Heart left ventricle (tissue), 16 donors: ENCODE data around the gene STON1. TPM values are rescaled to one million over a fixed set of nuclear protein-coding genes. Genes with fewer than 3 reads are reported as not detected.

Source experiments
- ATAC-seq, 4 donors: fragments of 200-7000 bp; cut with Tn5 transposase; one replicate each; pipeline ENCODE4 v1.9.1; 2020 to 2022; ENCODE audit warnings: moderate library complexity in 4 of 4, mild to moderate bottlenecking in 3 of 4, moderate number of reproducible peaks in 1 of 4
- DNase-seq, 5 donors: peaks; one replicate each; pipeline ENCODE4 v3.0.0-alpha.2; 2020
- H3K27ac ChIP-seq, 12 donors: fragments of 200-600 bp; sonication (generic) in 4 of 12; one replicate each; pipeline versions ENCODE4 v1.5.0 to v1.8.0; 2016 to 2022; ENCODE audit warnings: mild to moderate bottlenecking in 2 of 12
- H3K27me3 ChIP-seq, 9 donors: fragments of 200-600 bp; sonication (generic) in 2 of 9; one replicate each; pipeline versions ENCODE4 v1.5.1 to v1.8.0; 2016 to 2022; ENCODE audit warnings: mild to moderate bottlenecking in 3 of 9
- H3K36me3 ChIP-seq, 9 donors: fragments of 200-600 bp; sonication (generic) in 2 of 9; one replicate each; pipeline versions ENCODE4 v1.5.0 to v1.8.0; 2018 to 2022; ENCODE audit warnings: mild to moderate bottlenecking in 2 of 9
- H3K4me1 ChIP-seq, 12 donors: fragments of 200-600 bp; sonication (generic) in 4 of 12; one replicate each; pipeline versions ENCODE4 v1.5.0 to v1.8.0; 2016 to 2022; ENCODE audit warnings: mild to moderate bottlenecking in 3 of 12
- H3K4me3 ChIP-seq, 12 donors: fragments of 200-600 bp; sonication (generic) in 4 of 12; one replicate each; pipeline versions ENCODE4 v1.5.0 to v1.8.0; 2017 to 2022; ENCODE audit warnings: mild to moderate bottlenecking in 9 of 12, moderate library complexity in 4 of 12
- H3K9me3 ChIP-seq, 12 donors: fragments of 200-600 bp; sonication (generic) in 4 of 12; one replicate each; pipeline versions ENCODE4 v1.5.0 to v1.8.0; 2016 to 2022; ENCODE audit warnings: mild to moderate bottlenecking in 1 of 12
- CTCF ChIP-seq, 12 donors: fragments of 200-600 bp; sonication (generic) in 4 of 12; IDR thresholded peaks; one replicate each; pipeline versions ENCODE4 v1.5.0 to v1.8.0; 2018 to 2022; ENCODE audit warnings: antibody characterized with exemption in 12 of 12, mild to moderate bottlenecking in 5 of 12
- POLR2A ChIP-seq, 2 donors: fragments of 450-650 bp; IDR thresholded peaks; one replicate each; pipeline ENCODE4 v1.6.1; 2017; ENCODE audit warnings: antibody characterized with exemption in 2 of 2, mild to moderate bottlenecking in 2 of 2, moderate library complexity in 2 of 2
- WGBS, 4 donors: extraction: QIAGEN DNeasy Blood & Tissue Kit in 2 of 4; methylation state at CpG; one replicate each; pipeline versions ENCODE4 v1.1.5 to v1.1.7; 2013 to 2018; 5-methylcytosine and 5-hydroxymethylcytosine counted together
- intact Hi-C, 10 donors: fragments of 100-400 bp; cut with DNase I; formaldehyde crosslinking; loops; one replicate each; pipeline versions ENCODE4 v1.11.1 to v1.14.2; 2022
- polyA plus RNA-seq, 2 donors: library from polyadenylated mRNA; stranded (reverse); fragments of 200-250 nt; gene quantifications; one replicate each; pipeline ENCODE4 v1.2.3, GENCODE V29; 2013
- total RNA-seq, 9 donors: library from RNA; depleted of rRNA in 2 of 9; stranded (reverse); fragments of >200 nt in 2 of 9; fragmentation: NEBNext Ultra II Directional in 3 of 9; extraction: Animal tissue kit (Norgen Biotek cat#: 25700) in 3 of 9; gene quantifications; one replicate each; pipeline versions ENCODE4 v1.1.0 to v1.2.4, GENCODE V29; 2016 to 2023
- donor health status: ischemic (EF 13 %, LVEDD 7.1; RV severe dilation, severe dysfunction).
- donor health status: healthy with polysubstance abuse.
- donor health status: DM: no; HTN: yes; CAD: no.
- donor health status: DM: no; HTN: no; CAD: no.
- donor health status: ischemic (EF 25% LVEDD 6.9; RV normal size, moderate dysfunction).
- donor health status: ischemic (EF 25% LVEDD 5.7; RV mildly dilated, moderate dysfunction).
- donor health status: healthy.
- donor health status: DM: yes; HTN: yes; CAD: no.
- donor health status: ischemic (EF 35%, LVEDD 5.7; RV mildly dilated, moderate dysfunction).
- donor health status: nonischemic (EF 11% LVEDD 7.7; RV severe dilation, severe dysfunction).
- donor health status: DM: yes; HTN: yes; CAD: no.
- donor health status: PGD.
- donor health status: ischemic (EF 29% LVEDD 5.4; RV normal size, mild dysfunction).
- donor health status: nonischemic (EF 23%, LVEDD 6.1; RV moderate dilation, normal function).

The STON1 gene
- total and polyA plus RNA-seq, 11 donors, result 2.6 to 8.6 (median 4.4) TPM

- Histone ChIP-seq H3K4me3 (no peak overlapping the region), H3K36me3 (no peaks in the 10 kb centered on the region), H3K27ac (no peak overlapping the region), H3K4me1 (peaks cover 0 to 3% (median 0%) of the 10 kb centered on the region in 12 donors), H3K27me3 (no peaks in the 10 kb centered on the region), H3K9me3 (no peaks in the 10 kb centered on the region)
- intact Hi-C loops, result no loop called here
- 98 to 99% (median 98%) methylated on average over 4 of the region's 4 CpGs for WGBS, 4 donors
- no peak for ATAC-seq
- DNase-seq, result no peak
- TF ChIP-seq CTCF (IDR thresholded peaks at IDR 0.05), result no peak
- TF ChIP-seq POLR2A (IDR thresholded peaks at IDR 0.05), result no peak
Observed at GRCh38 chr2:48562281-48562680, 32.3 kb downstream of the STON1 start.

- peaks cover 0 to 22% (median 4%) of the 10 kb centered on the region in 12 donors for H3K4me1 ChIP-seq
- H3K9me3 ChIP-seq, result no peaks in the 10 kb centered on the region
- TF ChIP-seq CTCF (IDR thresholded peaks at IDR 0.05) (peak in 3 of 12 donors; percentile 19 to 30 (median 24)), POLR2A (IDR thresholded peaks at IDR 0.05) (no peak)
- H3K36me3 ChIP-seq, result no peaks in the 10 kb centered on the region
- H3K27me3 ChIP-seq, result no peaks in the 10 kb centered on the region
- DNase-seq (no peak), ATAC-seq (no peak)
- no peak overlapping the region for H3K4me3 ChIP-seq
- intact Hi-C loops, result no loop called here
- peak overlapping the region in 1 of 12 donors; percentile 14 for H3K27ac ChIP-seq
- WGBS, 4 donors, result 70 to 73% (median 72%) methylated on average over 7 of the region's 7 CpGs
Observed at GRCh38 chr2:48566592-48567310, 36.8 kb downstream of the STON1 start.

- TF ChIP-seq CTCF (IDR thresholded peaks at IDR 0.05) (no peak), POLR2A (IDR thresholded peaks at IDR 0.05) (no peak)
- DNase-seq (no peak), ATAC-seq (no peak)
- Histone ChIP-seq H3K27ac (peak overlapping the region in 1 of 12 donors; percentile 29), H3K36me3 (no peaks in the 10 kb centered on the region), H3K9me3 (no peaks in the 10 kb centered on the region), H3K27me3 (no peaks in the 10 kb centered on the region), H3K4me1 (peaks cover 0 to 22% (median 4%) of the 10 kb centered on the region in 12 donors), H3K4me3 (no peak overlapping the region)
- intact Hi-C loops, result no loop called here
- WGBS, 4 donors, result 75 to 90% (median 80%) methylated on average over 4 of the region's 4 CpGs
Observed at GRCh38 chr2:48567671-48568070, 37.7 kb downstream of the STON1 start.

- no peak overlapping the region for H3K4me3 ChIP-seq
- DNase-seq, result no peak
- H3K27me3 ChIP-seq, result no peaks in the 10 kb centered on the region
- no peaks in the 10 kb centered on the region for H3K9me3 ChIP-seq
- ATAC-seq, result peak in 2 of 4 donors; percentile 36 to 53
- H3K36me3 ChIP-seq, result no peaks in the 10 kb centered on the region
- H3K4me1 ChIP-seq, result peaks cover 0 to 22% (median 4%) of the 10 kb centered on the region in 12 donors
- TF ChIP-seq CTCF (IDR thresholded peaks at IDR 0.05) (no peak), POLR2A (IDR thresholded peaks at IDR 0.05) (no peak)
- intact Hi-C loops, result no loop called here
- H3K27ac ChIP-seq, result no peak overlapping the region
- 78 to 90% (median 83%) methylated on average over 4 of the region's 4 CpGs for WGBS, 4 donors
Observed at GRCh38 chr2:48568547-48568946, 38.6 kb downstream of the STON1 start.
